Activated naive CD4-positive, alpha-beta T cell treated with anti-CD3 and anti-CD28 coated beads, Interleukin-2, amount 50 U/mL, for 72 hours (primary cell): ENCODE results near the gene OBP2A. TPM values are rescaled to one million over a fixed set of nuclear protein-coding genes. Genes with fewer than 3 reads are reported as not detected.
"Not testable (repeated sequence)": the region's sequence is repeated elsewhere in the genome, so short reads cannot be mapped to it uniquely, and the experiment has no call there.

Experiments used
- ATAC-seq, 2 donors: fragments of 150-1000 bp; cut with Tn5 transposase; 2 replicates each; pipeline ENCODE4 v1.10.0; 2021; ENCODE audit warnings: mild to moderate bottlenecking in 2 of 2, moderate library complexity in 2 of 2
- DNase-seq, 2 donors: peaks; one replicate each; pipeline ENCODE4 v3.0.0; 2021 to 2022; ENCODE audit warnings: low spot score in 2 of 2
- H3K27ac Mint-ChIP-seq, 2 donors: one replicate each; pipeline ENCODE4 v1.8.0; 2022; ENCODE audit warnings: mild to moderate bottlenecking in 2 of 2, mixed read lengths in 2 of 2
- H3K36me3 Mint-ChIP-seq, 2 donors: one replicate each; pipeline ENCODE4 v1.8.0; 2022; ENCODE audit warnings: mixed read lengths in 2 of 2
- H3K9me3 Mint-ChIP-seq, 2 donors: one replicate each; pipeline ENCODE4 v1.8.0; 2022; ENCODE audit warnings: mixed read lengths in 2 of 2
- total RNA-seq, 2 donors: library from RNA; stranded (reverse); gene quantifications; one replicate each; pipeline ENCODE4 v1.2.3, GENCODE V29; 2022

Gene OBP2A
- total RNA-seq, 2 donors from 2014 or later: not detected

- no peaks in the 10 kb centered on the region for H3K9me3 Mint-ChIP-seq
- no peak overlapping the region for H3K27ac Mint-ChIP-seq
- H3K36me3 Mint-ChIP-seq: no peaks in the 10 kb centered on the region
- DNase-seq (no peak), ATAC-seq (peak in 1 of 2 donors; percentile 71)
These were observed 9.7 kb upstream of the OBP2A start for GRCh38 chr9:135536216-135536615.

DNA sequence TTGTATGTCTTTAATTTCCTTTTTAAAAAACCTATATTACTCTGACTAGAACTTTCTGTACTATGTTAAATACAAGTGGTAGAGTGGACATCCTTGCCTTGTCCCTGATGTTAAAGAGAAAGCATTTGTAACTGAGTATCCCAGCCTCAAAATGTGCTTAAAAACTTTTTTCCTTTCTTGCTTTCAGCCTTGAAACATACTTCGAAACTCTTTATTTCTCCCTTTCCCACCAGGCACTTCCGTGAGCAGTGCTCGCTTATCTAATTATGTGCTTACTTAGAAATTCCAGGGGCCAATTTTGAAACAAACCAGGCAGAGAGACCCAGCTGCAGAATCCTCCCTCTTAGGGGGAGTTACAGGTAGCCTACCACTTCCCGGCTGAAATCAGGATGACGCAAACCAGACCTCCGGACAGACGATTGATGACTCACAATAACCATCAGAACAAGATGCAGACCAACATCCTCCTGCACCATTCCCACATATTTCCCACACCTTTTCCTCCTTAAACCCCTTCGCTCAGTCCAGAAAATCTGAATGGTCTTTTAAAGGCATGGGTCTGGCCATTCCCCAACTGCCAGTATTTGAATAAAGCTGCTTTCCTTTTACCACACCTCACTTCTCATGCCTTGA is 2.5 kb upstream of the OBP2A start:
- H3K9me3 Mint-ChIP-seq, H3K36me3 Mint-ChIP-seq, H3K27ac Mint-ChIP-seq, ATAC-seq, DNase-seq: not testable (repeated sequence)

GRCh38 chr9:135544981-135545635 is 818 bp upstream of the OBP2A start:
- ATAC-seq (no peak), DNase-seq (peak in 1 of 2 donors; percentile 18)
- no peaks in the 10 kb centered on the region for H3K36me3 Mint-ChIP-seq
- no peak overlapping the region for H3K27ac Mint-ChIP-seq
- H3K9me3 Mint-ChIP-seq: no peaks in the 10 kb centered on the region

GRCh38 chr9:135546792-135547617 is 1.1 kb downstream of the OBP2A start:
- not testable (repeated sequence) for ATAC-seq, H3K27ac Mint-ChIP-seq

DNA sequence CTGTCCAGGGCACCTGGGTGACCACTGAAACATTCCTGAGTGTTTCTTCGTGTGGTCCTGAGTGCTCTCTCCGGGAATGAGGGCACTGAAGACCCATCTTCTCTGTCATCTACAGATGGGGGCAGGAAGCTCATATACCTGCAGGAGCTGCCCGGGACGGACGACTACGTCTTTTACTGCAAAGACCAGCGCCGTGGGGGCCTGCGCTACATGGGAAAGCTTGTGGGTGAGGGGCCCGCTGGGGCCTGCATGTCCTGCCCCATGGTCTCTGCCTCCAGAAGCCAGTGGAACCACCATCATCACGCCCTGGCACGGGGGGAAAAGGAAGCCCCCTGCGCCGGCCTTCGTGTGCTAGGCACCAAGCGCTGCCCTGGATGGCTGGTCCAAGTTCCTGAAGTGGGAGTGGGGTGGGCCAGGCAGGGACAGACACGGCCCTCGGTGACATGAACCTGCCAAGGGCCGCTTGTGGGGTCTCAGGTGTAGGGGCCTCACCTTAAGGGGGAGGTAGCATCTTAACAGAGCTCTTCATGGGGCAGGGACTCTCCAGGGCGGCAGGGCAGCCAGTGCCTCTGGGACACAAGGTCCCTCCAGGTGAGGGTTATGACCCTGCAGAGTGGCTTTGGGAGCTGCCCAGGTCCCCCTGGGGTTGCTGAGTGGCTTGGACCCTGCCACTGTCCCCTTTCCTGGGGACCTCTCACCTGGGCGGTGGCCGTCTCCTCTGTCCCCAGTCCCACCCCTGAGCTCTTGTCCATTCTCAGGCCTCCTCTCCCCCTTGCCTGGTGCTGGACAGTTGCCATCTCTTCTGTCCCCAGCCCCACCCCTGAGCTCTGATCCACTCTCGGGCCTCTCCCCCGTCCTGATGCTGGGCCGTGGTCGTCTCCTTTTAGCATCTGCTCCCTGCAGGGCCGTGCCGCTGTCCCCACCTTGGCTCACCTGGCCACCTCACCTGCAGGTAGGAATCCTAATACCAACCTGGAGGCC is 2.1 kb downstream of the OBP2A start:
- DNase-seq (peak in 1 of 2 donors; percentile 34), ATAC-seq (no peak)
- H3K9me3 Mint-ChIP-seq: no peaks in the 10 kb centered on the region
- H3K27ac Mint-ChIP-seq: no peak overlapping the region
- H3K36me3 Mint-ChIP-seq: no peaks in the 10 kb centered on the region

More at GRCh38 chr9:135546792-135547617, 1.1 kb downstream of the OBP2A start:
- not testable (repeated sequence) for H3K9me3 Mint-ChIP-seq, H3K36me3 Mint-ChIP-seq
- peak in 1 of 2 donors; percentile 14 for DNase-seq

DNA sequence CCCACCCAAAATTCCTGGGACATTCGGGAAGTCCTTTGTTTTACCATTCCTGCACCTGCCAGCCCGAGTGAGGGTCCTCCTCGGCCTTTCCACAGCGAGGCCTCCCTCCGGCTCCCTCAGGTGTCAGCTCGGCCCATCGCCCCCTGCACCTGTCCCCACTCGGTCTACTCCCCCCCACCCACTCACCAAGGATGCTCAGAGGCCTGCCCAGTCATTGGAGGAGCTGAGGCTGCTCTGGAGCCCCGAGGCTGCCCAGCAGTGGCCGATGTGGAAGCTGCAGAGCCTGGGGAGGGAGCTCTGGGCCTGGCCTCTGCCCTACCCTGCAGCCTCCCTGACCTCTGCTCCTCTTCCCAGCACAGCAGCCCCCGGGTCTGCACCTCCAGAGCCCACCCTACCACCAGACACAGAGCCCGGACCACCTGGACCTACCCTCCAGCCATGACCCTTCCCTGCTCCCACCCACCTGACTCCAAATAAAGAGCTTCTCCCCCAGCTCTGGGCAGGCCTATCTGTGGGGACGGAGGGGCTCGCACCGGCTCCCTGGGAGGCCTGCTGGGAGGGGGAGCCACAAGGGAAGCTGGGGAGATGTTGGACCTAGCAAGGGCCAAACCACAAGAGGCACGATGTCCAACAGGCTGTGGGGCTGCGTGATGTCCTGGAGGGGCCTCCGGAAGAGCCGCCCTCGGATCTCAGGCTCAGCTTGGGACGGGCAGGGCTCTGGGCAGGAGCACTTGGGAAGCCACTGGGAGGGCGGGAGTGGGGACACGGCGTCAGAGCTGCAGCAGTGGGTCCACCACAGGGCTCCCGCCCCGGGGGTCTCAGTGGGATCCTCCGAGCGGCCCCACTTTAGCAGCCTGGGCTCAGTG is 3.8 kb downstream of the OBP2A start:
- H3K9me3 Mint-ChIP-seq, H3K36me3 Mint-ChIP-seq, ATAC-seq, H3K27ac Mint-ChIP-seq: not testable (repeated sequence)
- peak in 1 of 2 donors; percentile 47 for DNase-seq

DNA sequence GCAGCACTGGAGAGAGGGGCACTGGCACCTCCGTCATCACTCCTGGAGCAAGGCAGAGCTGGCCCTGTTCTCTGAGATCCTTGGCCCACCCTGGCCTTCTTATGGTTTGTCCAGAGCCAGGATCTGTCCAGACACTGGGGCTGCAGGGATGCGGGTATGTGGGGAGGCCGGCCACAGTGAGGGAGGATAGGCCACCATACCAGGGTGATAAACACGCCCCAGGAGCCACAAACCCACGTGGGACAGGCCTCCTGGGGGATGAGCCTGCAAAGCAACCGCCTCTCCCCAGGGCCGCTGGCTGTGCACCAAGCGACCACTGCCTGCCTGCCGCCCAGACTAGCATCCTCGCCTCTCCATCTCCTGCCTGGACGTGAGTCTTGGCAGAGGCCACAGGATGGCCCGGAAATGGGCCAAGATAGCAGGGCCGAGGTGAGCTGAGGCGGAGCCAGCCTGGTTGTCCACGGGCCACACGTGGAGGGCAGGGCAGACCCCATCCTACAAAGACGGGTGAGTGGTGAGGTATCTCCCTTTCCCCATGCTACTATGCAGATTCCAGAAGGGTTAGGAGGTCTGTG is 4.5 kb downstream of the OBP2A start:
- Mint-ChIP-seq H3K27ac (no peak overlapping the region), H3K36me3 (no peaks in the 10 kb centered on the region), H3K9me3 (no peaks in the 10 kb centered on the region)
- no peak for ATAC-seq
- peak in 1 of 2 donors; percentile 38 for DNase-seq

- Mint-ChIP-seq H3K27ac (no peak overlapping the region), H3K36me3 (no peaks in the 10 kb centered on the region), H3K9me3 (no peaks in the 10 kb centered on the region)
- ATAC-seq (no peak), DNase-seq (peak in 1 of 2 donors; percentile 33)
These were observed 5.1 kb downstream of the OBP2A start for GRCh38 chr9:135551031-135551430.

GRCh38 chr9:135551456-135551855 is 5.5 kb downstream of the OBP2A start:
- no peak for ATAC-seq
- Mint-ChIP-seq H3K27ac (no peak overlapping the region), H3K36me3 (no peaks in the 10 kb centered on the region), H3K9me3 (no peaks in the 10 kb centered on the region)
- peak in 1 of 2 donors; percentile 16 for DNase-seq

- no peaks in the 10 kb centered on the region for H3K9me3 Mint-ChIP-seq
- DNase-seq (peak in 1 of 2 donors; percentile 45), ATAC-seq (no peak)
- H3K36me3 Mint-ChIP-seq: no peaks in the 10 kb centered on the region
- no peak overlapping the region for H3K27ac Mint-ChIP-seq
These were observed 6.2 kb downstream of the OBP2A start for GRCh38 chr9:135552021-135552697.

DNA sequence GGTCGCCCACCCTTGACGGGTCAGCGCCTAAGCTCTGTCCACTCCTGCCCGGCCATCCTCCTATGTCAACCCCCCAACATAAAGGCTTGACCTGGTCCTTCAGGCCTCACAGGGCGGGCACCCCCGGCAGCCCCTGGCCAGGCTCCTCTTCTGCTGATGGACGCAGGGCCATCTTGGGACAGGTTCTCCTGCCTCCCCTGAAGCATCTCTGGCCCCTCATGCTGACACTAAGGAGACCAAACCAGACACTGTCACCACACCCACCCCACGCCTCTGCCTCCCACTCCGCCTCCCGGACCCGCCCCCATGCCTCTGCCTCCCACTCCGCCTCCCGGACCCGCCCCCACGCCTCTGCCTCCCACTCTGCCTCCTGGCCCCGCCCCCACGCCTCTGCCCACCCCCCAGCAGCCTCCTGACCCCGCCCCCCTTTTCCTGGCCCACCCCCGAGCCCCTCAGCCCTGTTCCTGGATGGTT is 6.8 kb downstream of the OBP2A start:
- no peaks in the 10 kb centered on the region for H3K9me3 Mint-ChIP-seq
- DNase-seq (no peak), ATAC-seq (no peak)
- H3K36me3 Mint-ChIP-seq: no peaks in the 10 kb centered on the region
- no peak overlapping the region for H3K27ac Mint-ChIP-seq

DNA sequence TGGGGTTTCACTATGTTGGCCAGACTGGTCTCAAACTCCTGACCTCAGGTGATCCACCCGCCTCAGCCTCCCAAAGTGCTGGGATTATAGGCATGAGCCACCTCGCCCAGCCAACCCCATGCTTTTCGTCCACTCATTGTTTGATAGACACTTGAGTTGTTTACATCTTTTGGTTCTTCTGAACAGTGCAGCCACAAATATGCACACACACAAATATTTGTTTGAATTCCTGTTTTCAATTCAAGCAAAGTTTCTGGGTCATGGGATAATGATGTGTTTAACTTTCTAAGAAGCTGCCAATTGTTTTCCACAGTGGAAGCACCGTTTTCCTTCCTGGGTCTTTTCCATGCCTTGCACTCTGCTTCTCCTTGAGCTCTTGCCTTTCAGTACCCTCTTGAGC is 8.8 kb downstream of the OBP2A start:
- H3K27ac Mint-ChIP-seq: no peak overlapping the region
- ATAC-seq (no peak), DNase-seq (no peak)
- H3K36me3 Mint-ChIP-seq: no peaks in the 10 kb centered on the region
- no peaks in the 10 kb centered on the region for H3K9me3 Mint-ChIP-seq

DNA sequence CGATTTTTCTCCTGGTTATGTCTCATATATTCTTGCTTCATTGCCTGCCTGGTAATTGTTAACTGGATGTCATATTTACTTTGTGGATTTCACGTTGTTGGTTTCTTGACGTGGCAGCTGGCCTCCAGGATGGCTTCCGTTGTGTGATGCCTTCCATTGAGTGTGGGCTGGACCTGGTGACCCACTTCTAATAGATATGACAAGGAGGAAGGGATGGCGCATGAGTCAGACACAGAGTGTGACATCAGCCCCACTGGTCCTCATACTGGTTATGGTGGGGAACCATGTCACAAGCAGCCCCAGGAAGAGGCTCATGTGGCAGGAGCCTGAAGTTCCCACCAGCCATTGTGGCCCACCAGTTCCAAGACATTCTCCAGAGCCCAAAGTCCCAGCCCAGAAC is 9.3 kb downstream of the OBP2A start:
- no peaks in the 10 kb centered on the region for H3K9me3 Mint-ChIP-seq
- no peak for ATAC-seq
- H3K36me3 Mint-ChIP-seq: no peaks in the 10 kb centered on the region
- no peak overlapping the region for H3K27ac Mint-ChIP-seq
- peak in 1 of 2 donors; percentile 11 for DNase-seq

- no peak for ATAC-seq
- Mint-ChIP-seq H3K27ac (no peak overlapping the region), H3K36me3 (no peaks in the 10 kb centered on the region)
These were observed 10.0 kb downstream of the OBP2A start for GRCh38 chr9:135555910-135556309.

DNA sequence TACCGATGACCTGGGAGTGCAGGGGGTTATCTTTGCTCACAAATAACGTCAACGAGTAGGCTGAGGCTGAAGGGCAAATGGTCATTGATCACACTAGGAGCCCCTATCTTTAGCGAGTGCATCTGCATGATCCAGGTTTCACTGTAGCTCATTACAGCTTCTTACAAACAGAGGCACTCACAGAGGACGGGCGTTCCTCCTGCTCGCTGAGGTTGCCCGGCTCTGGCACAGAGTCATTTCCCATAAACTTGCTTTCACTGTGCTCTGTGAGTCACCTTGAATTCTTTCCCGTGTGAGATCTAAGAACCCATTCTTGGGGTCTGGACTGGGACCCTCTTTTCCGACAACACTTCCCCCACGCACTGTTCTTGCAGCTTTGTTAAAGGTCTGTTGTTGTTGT is 13.7 kb downstream of the OBP2A start:
- peak in 1 of 2 donors; percentile 1 for DNase-seq
- Mint-ChIP-seq H3K9me3 (no peaks in the 10 kb centered on the region), H3K27ac (no peak overlapping the region), H3K36me3 (no peaks in the 10 kb centered on the region)
- ATAC-seq: no peak

More at GRCh38 chr9:135555910-135556309, 10.0 kb downstream of the OBP2A start:
- DNase-seq: peak in 1 of 2 donors; percentile 18
- no peaks in the 10 kb centered on the region for H3K9me3 Mint-ChIP-seq
